ENCODE data around the gene NLRP14.

Gene NLRP14

GRCh38 chr11:6988506-6988905 is 31.8 kb upstream of the NLRP14 start:
- H3K9ac ChIP-seq (ENCODE audit: low read depth, low read length) = no peak overlapping the region

GRCh38 chr11:6991227-6991626 is 29.1 kb upstream of the NLRP14 start:
- Histone ChIP-seq H3K9ac (ENCODE audit: low read depth, low read length) (no peak overlapping the region), H3K4me3 (ENCODE audit: low read depth in 1 of 2, low read length in 2 of 2) (no peak overlapping the region), H3K4me2 (ENCODE audit: insufficient read depth, low read length) (no peak overlapping the region), H3K36me3 (ENCODE audit: insufficient read depth, low read length) (no peaks in the 10 kb centered on the region), H3K27ac (ENCODE audit: low read length) (no peak overlapping the region), H3K79me2 (ENCODE audit: insufficient read depth, low read length) (no peaks in the 10 kb centered on the region), H3K9me3 (ENCODE audit: insufficient read depth, low read length, severe bottlenecking) (no peaks in the 10 kb centered on the region), H2AFZ (ENCODE audit: low read depth, low read length) (no peak overlapping the region), H3K4me1 (ENCODE audit: insufficient read depth, low read length) (no peaks in the 10 kb centered on the region), H4K20me1 (ENCODE audit: insufficient read depth, low read length) (no peaks in the 10 kb centered on the region), H3K27me3 (ENCODE audit: insufficient read depth, low read length, poor library complexity) (peaks cover 3% of the 10 kb centered on the region)
- no peak for ATAC-seq (ENCODE audit: insufficient read depth, low read depth)
- DNase-seq = no peak
- TF ChIP-seq EZH2 (IDR thresholded peaks at IDR 0.05; ENCODE audit: borderline replicate concordance, low read depth, low read length, severe bottlenecking) (no peak), CTCF (IDR thresholded peaks at IDR 0.05; ENCODE audit: borderline replicate concordance, extremely low read depth, low read length, poor library complexity, severe bottlenecking) (no peak)

More at GRCh38 chr11:6988506-6988905, 31.8 kb upstream of the NLRP14 start:
- Histone ChIP-seq H3K9me3 (ENCODE audit: insufficient read depth, low read length, severe bottlenecking) (no peaks in the 10 kb centered on the region), H2AFZ (ENCODE audit: low read depth, low read length) (no peak overlapping the region), H3K36me3 (ENCODE audit: insufficient read depth, low read length) (no peaks in the 10 kb centered on the region), H4K20me1 (ENCODE audit: insufficient read depth, low read length) (no peaks in the 10 kb centered on the region), H3K4me2 (ENCODE audit: insufficient read depth, low read length) (no peak overlapping the region), H3K79me2 (ENCODE audit: insufficient read depth, low read length) (no peaks in the 10 kb centered on the region), H3K27me3 (ENCODE audit: insufficient read depth, low read length, poor library complexity) (no peaks in the 10 kb centered on the region), H3K4me3 (ENCODE audit: low read depth in 1 of 2, low read length in 2 of 2) (no peak overlapping the region), H3K27ac (ENCODE audit: low read length) (no peak overlapping the region), H3K4me1 (ENCODE audit: insufficient read depth, low read length) (no peaks in the 10 kb centered on the region)
- TF ChIP-seq EZH2 (IDR thresholded peaks at IDR 0.05; ENCODE audit: borderline replicate concordance, low read depth, low read length, severe bottlenecking) (no peak), CTCF (IDR thresholded peaks at IDR 0.05; ENCODE audit: borderline replicate concordance, extremely low read depth, low read length, poor library complexity, severe bottlenecking) (no peak)
- ATAC-seq (ENCODE audit: insufficient read depth, low read depth) = no peak
- no peak for DNase-seq

- DNase-seq (no peak), ATAC-seq (ENCODE audit: insufficient read depth, low read depth) (no peak)
- H3K9ac ChIP-seq (ENCODE audit: low read depth, low read length) = no peak overlapping the region
- H3K79me2 ChIP-seq (ENCODE audit: insufficient read depth, low read length) = no peaks in the 10 kb centered on the region
- no peak overlapping the region for H3K27ac ChIP-seq (ENCODE audit: low read length)
- H2AFZ ChIP-seq (ENCODE audit: low read depth, low read length) = no peak overlapping the region
- H3K4me1 ChIP-seq (ENCODE audit: insufficient read depth, low read length) = no peaks in the 10 kb centered on the region
- H3K9me3 ChIP-seq (ENCODE audit: insufficient read depth, low read length, severe bottlenecking) = no peaks in the 10 kb centered on the region
- no peaks in the 10 kb centered on the region for H4K20me1 ChIP-seq (ENCODE audit: insufficient read depth, low read length)
- TF ChIP-seq EZH2 (IDR thresholded peaks at IDR 0.05; ENCODE audit: borderline replicate concordance, low read depth, low read length, severe bottlenecking) (no peak), CTCF (IDR thresholded peaks at IDR 0.05; ENCODE audit: borderline replicate concordance, extremely low read depth, low read length, poor library complexity, severe bottlenecking) (no peak)
- peaks cover 3% of the 10 kb centered on the region for H3K27me3 ChIP-seq (ENCODE audit: insufficient read depth, low read length, poor library complexity)
- no peak overlapping the region for H3K4me3 ChIP-seq (ENCODE audit: low read depth in 1 of 2, low read length in 2 of 2)
- H3K4me2 ChIP-seq (ENCODE audit: insufficient read depth, low read length) = no peak overlapping the region
- H3K36me3 ChIP-seq (ENCODE audit: insufficient read depth, low read length) = no peaks in the 10 kb centered on the region
Measured at GRCh38 chr11:6992026-6992425, 28.3 kb upstream of the NLRP14 start.

All from DND-41 (cell line).